HEK293 (cell line): Measurements from ENCODE around the gene NAGLU.

Experiments used
- BCL6B ChIP-seq: fragments of 450-650 bp; formaldehyde crosslinking; IDR thresholded peaks from 2 replicates; pipeline ENCODE4 v1.5.1; 2017; ENCODE audit warnings: missing biosample characterization, missing genetic modification characterization
- ZBTB44 ChIP-seq: fragments of 450-650 bp; IDR thresholded peaks from 2 replicates; pipeline ENCODE4 v1.5.1; 2018; ENCODE audit warnings: missing biosample characterization, mild to moderate bottlenecking, missing genetic modification characterization

GRCh38 chr17:42547698-42548069 lies 11.6 kb downstream of the NAGLU start:
- TF ChIP-seq BCL6B (tag by site-specific recombination) = no peak
- TF ChIP-seq ZBTB44 (tag by site-specific recombination) = no peak
